Right lobe of liver (tissue), 4 donors: ENCODE measurements around the gene SPN.

Experiments used
- POLR2A ChIP-seq: fragments of 450-650 bp; IDR thresholded peaks from one replicate; pipeline ENCODE4 v1.6.1; 2017; ENCODE audit warnings: antibody characterized with exemption, mild to moderate bottlenecking
- TF ChIP-seq, protein P1 (sequence below), 4 donors: fragments of 200-600 bp in 3 of 4; fragments of 450-650 bp in 1 of 4; IDR thresholded peaks; one replicate each; pipeline versions ENCODE4 v1.5.1 to v1.8.0; 2016 to 2022; ENCODE audit warnings: antibody characterized with exemption in 4 of 4, mild to moderate bottlenecking in 2 of 4
- donor health status: DM: no; HTN: no; CAD: no.
- donor health status: DM: no; HTN: no; CAD: no.
- donor health status: DM: no; HTN: yes; CAD: no.

- no peak for TF ChIP-seq POLR2A
- TF ChIP-seq, protein P1, sequence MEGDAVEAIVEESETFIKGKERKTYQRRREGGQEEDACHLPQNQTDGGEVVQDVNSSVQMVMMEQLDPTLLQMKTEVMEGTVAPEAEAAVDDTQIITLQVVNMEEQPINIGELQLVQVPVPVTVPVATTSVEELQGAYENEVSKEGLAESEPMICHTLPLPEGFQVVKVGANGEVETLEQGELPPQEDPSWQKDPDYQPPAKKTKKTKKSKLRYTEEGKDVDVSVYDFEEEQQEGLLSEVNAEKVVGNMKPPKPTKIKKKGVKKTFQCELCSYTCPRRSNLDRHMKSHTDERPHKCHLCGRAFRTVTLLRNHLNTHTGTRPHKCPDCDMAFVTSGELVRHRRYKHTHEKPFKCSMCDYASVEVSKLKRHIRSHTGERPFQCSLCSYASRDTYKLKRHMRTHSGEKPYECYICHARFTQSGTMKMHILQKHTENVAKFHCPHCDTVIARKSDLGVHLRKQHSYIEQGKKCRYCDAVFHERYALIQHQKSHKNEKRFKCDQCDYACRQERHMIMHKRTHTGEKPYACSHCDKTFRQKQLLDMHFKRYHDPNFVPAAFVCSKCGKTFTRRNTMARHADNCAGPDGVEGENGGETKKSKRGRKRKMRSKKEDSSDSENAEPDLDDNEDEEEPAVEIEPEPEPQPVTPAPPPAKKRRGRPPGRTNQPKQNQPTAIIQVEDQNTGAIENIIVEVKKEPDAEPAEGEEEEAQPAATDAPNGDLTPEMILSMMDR (IDR thresholded peaks at IDR 0.05), result no peak
Measured at GRCh38 chr16:29645694-29646187, 17.3 kb upstream of the SPN start.
